Vagina (tissue), 2 donors: ENCODE results near the gene GGTA1.

Experiments used
- POLR2A ChIP-seq, 2 donors: fragments of 450-650 bp; IDR thresholded peaks; one replicate each; pipeline ENCODE4 v1.6.1; 2017; ENCODE audit warnings: antibody characterized with exemption in 2 of 2, mild to moderate bottlenecking in 2 of 2, moderate library complexity in 2 of 2
- TF ChIP-seq, protein P1 (sequence below), 3 experiments: fragments of 450-650 bp in 2 of 3; fragments of 200-600 bp in 1 of 3; sonication (generic) in 1 of 3; IDR thresholded peaks; one replicate each; pipeline ENCODE4 v1.5.1; 2017 to 2019; ENCODE audit warnings: antibody characterized with exemption in 3 of 3, mild to moderate bottlenecking in 2 of 3, moderate library complexity in 2 of 3

DNA sequence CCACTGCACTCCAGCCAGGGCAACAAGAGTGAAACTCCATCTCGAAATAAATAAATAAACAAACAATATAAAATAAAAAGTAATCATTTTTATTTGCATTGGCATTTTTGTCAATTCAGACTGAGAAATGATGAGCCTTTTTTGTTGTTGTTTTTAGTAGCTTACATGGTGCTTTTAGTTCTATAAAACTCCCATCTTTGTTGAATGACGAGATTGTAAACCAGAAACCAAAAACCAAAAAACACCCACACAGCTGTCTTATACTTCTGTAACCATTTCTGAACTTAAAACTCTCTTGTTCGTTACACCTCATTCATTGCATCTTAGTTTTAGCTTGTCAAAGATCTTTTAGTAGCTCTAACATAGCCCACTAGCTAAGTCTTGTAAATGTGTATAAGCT lies 44.7 kb downstream of the GGTA1 start:
- TF ChIP-seq, protein P1, sequence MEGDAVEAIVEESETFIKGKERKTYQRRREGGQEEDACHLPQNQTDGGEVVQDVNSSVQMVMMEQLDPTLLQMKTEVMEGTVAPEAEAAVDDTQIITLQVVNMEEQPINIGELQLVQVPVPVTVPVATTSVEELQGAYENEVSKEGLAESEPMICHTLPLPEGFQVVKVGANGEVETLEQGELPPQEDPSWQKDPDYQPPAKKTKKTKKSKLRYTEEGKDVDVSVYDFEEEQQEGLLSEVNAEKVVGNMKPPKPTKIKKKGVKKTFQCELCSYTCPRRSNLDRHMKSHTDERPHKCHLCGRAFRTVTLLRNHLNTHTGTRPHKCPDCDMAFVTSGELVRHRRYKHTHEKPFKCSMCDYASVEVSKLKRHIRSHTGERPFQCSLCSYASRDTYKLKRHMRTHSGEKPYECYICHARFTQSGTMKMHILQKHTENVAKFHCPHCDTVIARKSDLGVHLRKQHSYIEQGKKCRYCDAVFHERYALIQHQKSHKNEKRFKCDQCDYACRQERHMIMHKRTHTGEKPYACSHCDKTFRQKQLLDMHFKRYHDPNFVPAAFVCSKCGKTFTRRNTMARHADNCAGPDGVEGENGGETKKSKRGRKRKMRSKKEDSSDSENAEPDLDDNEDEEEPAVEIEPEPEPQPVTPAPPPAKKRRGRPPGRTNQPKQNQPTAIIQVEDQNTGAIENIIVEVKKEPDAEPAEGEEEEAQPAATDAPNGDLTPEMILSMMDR (IDR thresholded peaks at IDR 0.05): no peak
- no peak for TF ChIP-seq POLR2A (IDR thresholded peaks at IDR 0.05)
